GM12865 (cell line): Measurements from ENCODE around the gene SURF1.
"Not testable (repeated sequence)": the region's sequence is repeated elsewhere in the genome, so short reads cannot be mapped to it uniquely, and the experiment has no call there.

Source experiments
- DNase-seq: peaks from one replicate; pipeline ENCODE4 v3.0.0; 2010; ENCODE audit warnings: low read depth
- H3K4me3 ChIP-seq: 2 replicates; pipeline ENCODE4 v1.5.1; 2011; ENCODE audit warnings: mild to moderate bottlenecking, low read depth, low read length, control low read depth
- CTCF ChIP-seq: IDR thresholded peaks from 2 replicates; pipeline ENCODE4 v1.5.1; 2011; ENCODE audit warnings: low read length, control low read depth, low read depth, inconsistent platforms; ENCODE audit not compliant: insufficient read depth; ENCODE audit errors: missing control alignments

SURF1 gene

GRCh38 chr9:133342570-133342969 is 13.7 kb downstream of the SURF1 start:
- no peak for DNase-seq
- no peak overlapping the region for H3K4me3 ChIP-seq
- no peak for TF ChIP-seq CTCF

- no peak overlapping the region for H3K4me3 ChIP-seq
- no peak for DNase-seq
- TF ChIP-seq CTCF: no peak
Measured at GRCh38 chr9:133342069-133342406, 14.2 kb downstream of the SURF1 start.

GRCh38 chr9:133341369-133342068 is 14.8 kb downstream of the SURF1 start:
- TF ChIP-seq CTCF: no peak
- DNase-seq: no peak
- no peak overlapping the region for H3K4me3 ChIP-seq

GRCh38 chr9:133340916-133341315 is 15.4 kb downstream of the SURF1 start:
- no peak for TF ChIP-seq CTCF
- no peak overlapping the region for H3K4me3 ChIP-seq

GRCh38 chr9:133340256-133340655 is 16.0 kb downstream of the SURF1 start:
- no peak for TF ChIP-seq CTCF
- H3K4me3 ChIP-seq: no peak overlapping the region
- no peak for DNase-seq

More at GRCh38 chr9:133340916-133341315, 15.4 kb downstream of the SURF1 start:
- no peak for DNase-seq

- no peak for TF ChIP-seq CTCF
- no peak overlapping the region for H3K4me3 ChIP-seq
- no peak for DNase-seq
Measured at GRCh38 chr9:133339641-133340040, 16.6 kb downstream of the SURF1 start.

GRCh38 chr9:133335924-133336811 is 20.1 kb downstream of the SURF1 start, which contains the start of gene SURF6:
TSS of gene SURF6 (minus strand) at chr9:133336188. CDS start at chr9:133336132, 56 bp downstream.
- peak within 1 kb of the TSS; percentile 98 for H3K4me3 ChIP-seq
- peak; percentile 97 for DNase-seq
- TF ChIP-seq CTCF: no peak

GRCh38 chr9:133334888-133335287 is 21.4 kb downstream of the SURF1 start:
- DNase-seq: not testable (repeated sequence)

More at GRCh38 chr9:133334888-133335287, 21.4 kb downstream of the SURF1 start:
- H3K4me3 ChIP-seq: peak overlapping the region; percentile 98
